ENCODE results near the gene MGAT4B. TPM values are rescaled to one million over a fixed set of nuclear protein-coding genes. Genes with fewer than 3 reads are reported as not detected.

The MGAT4B gene
- total RNA-seq, 2 donors from 2014 or later: 66.5 to 87.7 TPM

GRCh38 chr5:179820483-179821297, 14.0 kb upstream of the MGAT4B start, which contains the start of gene SQSTM1:
TSS of gene SQSTM1 (plus strand) at chr5:179820905. CDS start at chr5:179820937, 32 bp downstream.
- H3K9me3 ChIP-seq: no peaks in the 10 kb centered on the region
- TF ChIP-seq CTCF (IDR thresholded peaks at IDR 0.05): peak; percentile 35
- peak within 1 kb of the TSS; percentile 99 for H3K4me3 ChIP-seq
- ATAC-seq (ENCODE audit: insufficient number of reproducible peaks, low FRiP score, low read depth) (peak; percentile 62), DNase-seq (ENCODE audit: low spot score) (no peak)
- H3K27ac ChIP-seq: peak within 1 kb of the TSS; percentile 100
- peaks cover 52 to 74% of the 10 kb centered on the region in 2 donors for H3K4me1 ChIP-seq (ENCODE audit: control insufficient read depth in 1 of 2, low read depth in 2 of 2)
- no peaks in the 10 kb centered on the region for H3K27me3 ChIP-seq (replicated peaks; ENCODE audit: insufficient read depth)
- H3K36me3 ChIP-seq: peaks cover 34% of the 10 kb centered on the region

GRCh38 chr5:179820127-179820482, 13.4 kb upstream of the MGAT4B start:
- no peak for TF ChIP-seq CTCF (IDR thresholded peaks at IDR 0.05)
- H3K4me1 ChIP-seq (ENCODE audit: control insufficient read depth in 1 of 2, low read depth in 2 of 2): peaks cover 51 to 68% of the 10 kb centered on the region in 2 donors
- peaks cover 28% of the 10 kb centered on the region for H3K36me3 ChIP-seq
- no peak for ATAC-seq (ENCODE audit: insufficient number of reproducible peaks, low FRiP score, low read depth)
- no peaks in the 10 kb centered on the region for H3K27me3 ChIP-seq (replicated peaks; ENCODE audit: insufficient read depth)
- peak overlapping the region; percentile 99 for H3K4me3 ChIP-seq
- no peaks in the 10 kb centered on the region for H3K9me3 ChIP-seq
- DNase-seq (ENCODE audit: low spot score): no peak
- H3K27ac ChIP-seq: peak overlapping the region; percentile 100

- no peak for TF ChIP-seq CTCF (IDR thresholded peaks at IDR 0.05)
- H3K4me1 ChIP-seq (ENCODE audit: control insufficient read depth in 1 of 2, low read depth in 2 of 2): peaks cover 46 to 62% of the 10 kb centered on the region in 2 donors
- peak overlapping the region; percentile 99 for H3K4me3 ChIP-seq
- H3K27me3 ChIP-seq (replicated peaks; ENCODE audit: insufficient read depth): no peaks in the 10 kb centered on the region
- H3K27ac ChIP-seq: peak overlapping the region; percentile 100
- DNase-seq (ENCODE audit: low spot score) (no peak), ATAC-seq (ENCODE audit: insufficient number of reproducible peaks, low FRiP score, low read depth) (no peak)
- no peaks in the 10 kb centered on the region for H3K9me3 ChIP-seq
- peaks cover 22% of the 10 kb centered on the region for H3K36me3 ChIP-seq
Observed at GRCh38 chr5:179819296-179820126, 12.8 kb upstream of the MGAT4B start.

- H3K4me3 ChIP-seq: peak overlapping the region; percentile 99
- peaks cover 39 to 55% of the 10 kb centered on the region in 2 donors for H3K4me1 ChIP-seq (ENCODE audit: control insufficient read depth in 1 of 2, low read depth in 2 of 2)
- no peak for TF ChIP-seq CTCF (IDR thresholded peaks at IDR 0.05)
- ATAC-seq (ENCODE audit: insufficient number of reproducible peaks, low FRiP score, low read depth) (peak; percentile 41), DNase-seq (ENCODE audit: low spot score) (peak; percentile 77)
- no peaks in the 10 kb centered on the region for H3K27me3 ChIP-seq (replicated peaks; ENCODE audit: insufficient read depth)
- H3K27ac ChIP-seq: peak overlapping the region; percentile 100
- H3K9me3 ChIP-seq: no peaks in the 10 kb centered on the region
- peaks cover 15% of the 10 kb centered on the region for H3K36me3 ChIP-seq
Observed at GRCh38 chr5:179818746-179819295, 12.2 kb upstream of the MGAT4B start.
